ENCODE data around the gene OR10S1.

The OR10S1 gene

GRCh38 chr11:123956752-123957151 is 20.8 kb downstream of the OR10S1 start:
- no peak for TF ChIP-seq ZNF707 (tag by site-specific recombination; IDR thresholded peaks at IDR 0.05)
- no peak for TF ChIP-seq CTCF (tag by site-specific recombination; IDR thresholded peaks at IDR 0.05)
- no peak for TF ChIP-seq ZNF23 (tag by site-specific recombination; IDR thresholded peaks at IDR 0.05; ENCODE audit: borderline replicate concordance)
- TF ChIP-seq, protein P1, sequence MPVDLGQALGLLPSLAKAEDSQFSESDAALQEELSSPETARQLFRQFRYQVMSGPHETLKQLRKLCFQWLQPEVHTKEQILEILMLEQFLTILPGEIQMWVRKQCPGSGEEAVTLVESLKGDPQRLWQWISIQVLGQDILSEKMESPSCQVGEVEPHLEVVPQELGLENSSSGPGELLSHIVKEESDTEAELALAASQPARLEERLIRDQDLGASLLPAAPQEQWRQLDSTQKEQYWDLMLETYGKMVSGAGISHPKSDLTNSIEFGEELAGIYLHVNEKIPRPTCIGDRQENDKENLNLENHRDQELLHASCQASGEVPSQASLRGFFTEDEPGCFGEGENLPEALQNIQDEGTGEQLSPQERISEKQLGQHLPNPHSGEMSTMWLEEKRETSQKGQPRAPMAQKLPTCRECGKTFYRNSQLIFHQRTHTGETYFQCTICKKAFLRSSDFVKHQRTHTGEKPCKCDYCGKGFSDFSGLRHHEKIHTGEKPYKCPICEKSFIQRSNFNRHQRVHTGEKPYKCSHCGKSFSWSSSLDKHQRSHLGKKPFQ (tag by site-specific recombination; IDR thresholded peaks at IDR 0.05): no peak
- no peak for TF ChIP-seq ZBTB17 (tag by site-specific recombination; IDR thresholded peaks at IDR 0.05)
- TF ChIP-seq ZNF132 (tag by site-specific recombination; IDR thresholded peaks at IDR 0.05; ENCODE audit: borderline replicate concordance): no peak
- no peak for TF ChIP-seq ZBTB48 (tag by site-specific recombination; IDR thresholded peaks at IDR 0.05)
- TF ChIP-seq ZNF664 (tag by site-specific recombination; IDR thresholded peaks at IDR 0.05): no peak
- ChIA-PET POLR2A (no interaction called here), CTCF (no interaction called here)
- Histone ChIP-seq H3K4me3 (ENCODE audit: low read depth, low read length) (no peak overlapping the region), H3K36me3 (ENCODE audit: control insufficient read depth in 2 of 2, insufficient read depth in 1 of 2, low read length in 2 of 2) (no peaks in the 10 kb centered on the region), H3K4me1 (ENCODE audit: control insufficient read depth, insufficient read depth, low read length) (no peaks in the 10 kb centered on the region), H3K9me3 (ENCODE audit: control insufficient read depth, insufficient read depth, low read depth, low read length) (no peaks in the 10 kb centered on the region), H3K27ac (ENCODE audit: extremely low read depth, low read depth, low read length) (no peak overlapping the region)

- H3K36me3 ChIP-seq (ENCODE audit: control insufficient read depth in 2 of 2, insufficient read depth in 1 of 2, low read length in 2 of 2): no peaks in the 10 kb centered on the region
- CTCF ChIA-PET: no interaction called here
- H3K4me3 ChIP-seq (ENCODE audit: low read depth, low read length): no peak overlapping the region
- POLR2A ChIA-PET: no interaction called here
- H3K9me3 ChIP-seq (ENCODE audit: control insufficient read depth, insufficient read depth, low read depth, low read length): no peaks in the 10 kb centered on the region
- TF ChIP-seq ZNF785 (tag by site-specific recombination; IDR thresholded peaks at IDR 0.05) (no peak), ZNF37A (tag by site-specific recombination; IDR thresholded peaks at IDR 0.05) (no peak), OVOL3 (tag by site-specific recombination; IDR thresholded peaks at IDR 0.05) (no peak), ZFP37 (tag by site-specific recombination; IDR thresholded peaks at IDR 0.05) (no peak), ZNF544 (tag by site-specific recombination; IDR thresholded peaks at IDR 0.05) (no peak), ZNF626 (tag by site-specific recombination; IDR thresholded peaks at IDR 0.05) (no peak), ZNF146 (tag by site-specific recombination; IDR thresholded peaks at IDR 0.05) (no peak), ZNF426 (tag by site-specific recombination; IDR thresholded peaks at IDR 0.05) (no peak), ZNF600 (tag by site-specific recombination; IDR thresholded peaks at IDR 0.05) (no peak), PRDM1 (tag by site-specific recombination; IDR thresholded peaks at IDR 0.05) (no peak), SALL2 (tag by site-specific recombination; IDR thresholded peaks at IDR 0.05; ENCODE audit: borderline replicate concordance) (no peak), ZNF521 (tag by site-specific recombination; IDR thresholded peaks at IDR 0.05) (no peak), SCRT2 (tag by site-specific recombination; IDR thresholded peaks at IDR 0.05) (no peak), HOXD13 (CRISPR knock-in tag; IDR thresholded peaks at IDR 0.05; ENCODE audit: borderline replicate concordance) (no peak)
- H3K4me1 ChIP-seq (ENCODE audit: control insufficient read depth, insufficient read depth, low read length): no peaks in the 10 kb centered on the region
- H3K27ac ChIP-seq (ENCODE audit: extremely low read depth, low read depth, low read length): no peak overlapping the region
Measured at GRCh38 chr11:123945132-123945531, 32.4 kb downstream of the OR10S1 start.

GRCh38 chr11:123943738-123944137 is 33.8 kb downstream of the OR10S1 start, which contains the start of gene OR6T1:
OR6T1 (minus strand) TSS chr11:123943838; CDS start chr11:123943838, 0 bp downstream.
- Histone ChIP-seq H3K36me3 (ENCODE audit: control insufficient read depth in 2 of 2, insufficient read depth in 1 of 2, low read length in 2 of 2) (no peaks in the 10 kb centered on the region), H3K27ac (ENCODE audit: extremely low read depth, low read depth, low read length) (no peak within 1 kb of the TSS), H3K9me3 (ENCODE audit: control insufficient read depth, insufficient read depth, low read depth, low read length) (no peaks in the 10 kb centered on the region), H3K4me3 (ENCODE audit: low read depth, low read length) (no peak within 1 kb of the TSS), H3K4me1 (ENCODE audit: control insufficient read depth, insufficient read depth, low read length) (no peaks in the 10 kb centered on the region)
- POLR2A ChIA-PET: no interaction called here
- no peak for TF ChIP-seq OSR2 (tag by site-specific recombination; IDR thresholded peaks at IDR 0.05)
- TF ChIP-seq ZNF658 (tag by site-specific recombination; IDR thresholded peaks at IDR 0.05): no peak
- no peak for TF ChIP-seq ZNF843 (tag by site-specific recombination; IDR thresholded peaks at IDR 0.05)
- no peak for TF ChIP-seq ZNF501 (tag by site-specific recombination; IDR thresholded peaks at IDR 0.05)
- no peak for TF ChIP-seq ATF2 (tag by site-specific recombination; IDR thresholded peaks at IDR 0.05; ENCODE audit: low read depth)
- TF ChIP-seq ZNF112 (tag by site-specific recombination; IDR thresholded peaks at IDR 0.05): no peak
- CTCF ChIA-PET: interaction anchor here (0.6 kb wide), 1 partner anchor 465 kb away, joined by 3 read pairs; no protein-coding TSS in a partner anchor

Measured in HEK293 (cell line).